ENCODE data around the gene NANOG. TPM values are rescaled to one million over a fixed set of nuclear protein-coding genes. Genes with fewer than 3 reads are reported as not detected.
"Not testable (repeated sequence)": the region's sequence is repeated elsewhere in the genome, so short reads cannot be mapped to it uniquely, and the experiment has no call there.

Gene NANOG
- total RNA-seq, 1 experiment from 2014 or later: not detected

DNA sequence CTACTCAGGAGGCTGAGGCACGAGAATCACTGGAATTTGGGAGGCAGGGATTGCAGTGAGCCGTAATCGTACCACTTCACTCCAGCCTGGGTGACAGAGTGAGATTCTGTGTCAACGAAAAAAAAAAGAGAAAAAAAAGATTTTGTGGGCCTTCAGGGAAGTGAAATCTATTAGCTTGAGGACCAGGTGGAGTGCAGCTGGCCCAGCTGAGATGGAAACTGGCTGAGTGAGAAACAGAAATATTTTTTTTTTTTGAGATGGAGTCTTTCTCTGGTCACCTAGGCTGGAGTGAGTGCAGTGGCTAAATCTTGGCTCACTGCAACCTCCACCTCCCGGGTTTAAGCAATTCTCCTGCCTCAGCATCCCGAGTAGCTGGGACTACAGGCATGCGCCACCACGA, 39.8 kb upstream of the NANOG start:
- Histone ChIP-seq H3K9me2 (replicated peaks; ENCODE audit: low read length) (no peaks in the 10 kb centered on the region), H4K20me1 (ENCODE audit: low read length) (no peaks in the 10 kb centered on the region), H3K9me3 (ENCODE audit: low read length) (no peaks in the 10 kb centered on the region), H3K27ac (ENCODE audit: low read length) (no peak overlapping the region), H3K27me3 (ENCODE audit: low read length) (peaks cover 14% of the 10 kb centered on the region), H3K79me2 (ENCODE audit: low read length) (no peaks in the 10 kb centered on the region), H3K4me2 (ENCODE audit: low read length) (no peak overlapping the region), H3K4me1 (ENCODE audit: insufficient read depth, low read length) (no peaks in the 10 kb centered on the region), H3F3A (ENCODE audit: low read length, unreplicated experiment) (no peaks in the 10 kb centered on the region), H3K9ac (ENCODE audit: low read length) (no peak overlapping the region), H2AFZ (ENCODE audit: low read length) (no peak overlapping the region), H3K36me3 (ENCODE audit: low read depth, low read length) (no peaks in the 10 kb centered on the region), H3K4me3 (ENCODE audit: low read length) (no peak overlapping the region)
- ATAC-seq (no peak), DNase-seq (no peak)
- POLR2A ChIA-PET (ENCODE audit: unreplicated experiment): no interaction called here
- BruUV-seq (replicated peaks): no TSS peak
- CTCF ChIA-PET: no interaction called here
- intact Hi-C loops (cut with micrococcal nuclease): no loop called here
- TF ChIP-seq EZH2 (IDR thresholded peaks at IDR 0.05; ENCODE audit: low read length, unreplicated experiment): no peak
- TF ChIP-seq EZH2phosphoT487 (IDR thresholded peaks at IDR 0.05; ENCODE audit: borderline replicate concordance, low read length): no peak
- TF ChIP-seq, protein P1, sequence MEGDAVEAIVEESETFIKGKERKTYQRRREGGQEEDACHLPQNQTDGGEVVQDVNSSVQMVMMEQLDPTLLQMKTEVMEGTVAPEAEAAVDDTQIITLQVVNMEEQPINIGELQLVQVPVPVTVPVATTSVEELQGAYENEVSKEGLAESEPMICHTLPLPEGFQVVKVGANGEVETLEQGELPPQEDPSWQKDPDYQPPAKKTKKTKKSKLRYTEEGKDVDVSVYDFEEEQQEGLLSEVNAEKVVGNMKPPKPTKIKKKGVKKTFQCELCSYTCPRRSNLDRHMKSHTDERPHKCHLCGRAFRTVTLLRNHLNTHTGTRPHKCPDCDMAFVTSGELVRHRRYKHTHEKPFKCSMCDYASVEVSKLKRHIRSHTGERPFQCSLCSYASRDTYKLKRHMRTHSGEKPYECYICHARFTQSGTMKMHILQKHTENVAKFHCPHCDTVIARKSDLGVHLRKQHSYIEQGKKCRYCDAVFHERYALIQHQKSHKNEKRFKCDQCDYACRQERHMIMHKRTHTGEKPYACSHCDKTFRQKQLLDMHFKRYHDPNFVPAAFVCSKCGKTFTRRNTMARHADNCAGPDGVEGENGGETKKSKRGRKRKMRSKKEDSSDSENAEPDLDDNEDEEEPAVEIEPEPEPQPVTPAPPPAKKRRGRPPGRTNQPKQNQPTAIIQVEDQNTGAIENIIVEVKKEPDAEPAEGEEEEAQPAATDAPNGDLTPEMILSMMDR (conservative IDR thresholded peaks at IDR 0.05; ENCODE audit: low read depth, low read length): no peak

DNA sequence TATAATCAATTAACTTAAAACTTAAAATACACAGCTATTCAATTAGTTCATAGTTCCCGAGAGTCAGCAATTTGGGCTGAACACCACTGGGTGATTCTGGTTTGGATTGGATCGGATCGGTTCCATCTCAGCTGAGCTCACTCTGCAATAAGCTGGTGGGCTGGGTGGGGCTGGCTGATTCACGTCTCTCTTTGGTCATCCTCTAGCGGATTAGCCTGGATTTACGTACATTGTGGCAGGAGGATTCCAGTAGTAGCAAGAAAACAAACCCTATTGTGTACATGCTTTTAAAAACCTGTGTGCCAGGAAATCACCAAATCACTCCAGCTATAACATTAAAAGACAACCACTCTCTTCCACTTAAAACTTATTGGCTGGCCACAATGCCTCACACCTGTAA, 38.9 kb upstream of the NANOG start:
- no peak for ATAC-seq
- intact Hi-C loops (cut with micrococcal nuclease): no loop called here
- BruUV-seq (replicated peaks): no TSS peak

DNA sequence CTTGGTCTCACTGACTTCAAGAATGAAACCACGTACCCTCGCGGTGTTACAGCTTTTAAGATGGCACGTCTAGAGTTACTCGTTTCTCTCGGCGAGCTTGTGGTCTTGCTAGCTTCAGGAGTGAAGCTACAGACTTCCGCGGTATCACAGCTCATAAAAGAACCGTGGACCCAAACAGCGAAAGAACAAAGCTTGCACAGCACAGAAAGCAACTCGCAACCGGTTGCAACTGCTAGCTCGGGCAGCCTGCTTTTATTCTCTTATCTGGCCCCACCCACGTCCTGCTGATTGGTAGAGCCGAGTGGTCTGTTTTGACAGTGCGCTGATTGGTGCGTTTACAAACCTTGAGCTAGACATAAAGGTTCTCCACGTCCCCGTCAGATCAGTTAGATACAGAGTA, 37.8 kb upstream of the NANOG start:
- peaks cover 14% of the 10 kb centered on the region for H3K27me3 ChIP-seq (ENCODE audit: low read length)
- CTCF ChIA-PET: no interaction called here
- no peak overlapping the region for H3K4me3 ChIP-seq (ENCODE audit: low read length)
- no peaks in the 10 kb centered on the region for H3K4me1 ChIP-seq (ENCODE audit: insufficient read depth, low read length)
- no peak for DNase-seq
- H3K4me2 ChIP-seq (ENCODE audit: low read length): no peak overlapping the region
- H3F3A ChIP-seq (ENCODE audit: low read length, unreplicated experiment): no peaks in the 10 kb centered on the region
- intact Hi-C loops (cut with micrococcal nuclease): no loop called here
- H3K79me2 ChIP-seq (ENCODE audit: low read length): no peaks in the 10 kb centered on the region
- H3K9ac ChIP-seq (ENCODE audit: low read length): no peak overlapping the region
- POLR2A ChIA-PET (ENCODE audit: unreplicated experiment): no interaction called here
- no TSS peak for BruUV-seq (replicated peaks)
- H3K9me3 ChIP-seq (ENCODE audit: low read length): no peaks in the 10 kb centered on the region
- H4K20me1 ChIP-seq (ENCODE audit: low read length): no peaks in the 10 kb centered on the region
- no peaks in the 10 kb centered on the region for H3K36me3 ChIP-seq (ENCODE audit: low read depth, low read length)
- H2AFZ ChIP-seq (ENCODE audit: low read length): no peak overlapping the region
- no peaks in the 10 kb centered on the region for H3K9me2 ChIP-seq (replicated peaks; ENCODE audit: low read length)
- H3K27ac ChIP-seq (ENCODE audit: low read length): no peak overlapping the region
- TF ChIP-seq EZH2 (IDR thresholded peaks at IDR 0.05; ENCODE audit: low read length, unreplicated experiment): no peak
- TF ChIP-seq, protein P1 (conservative IDR thresholded peaks at IDR 0.05; ENCODE audit: low read depth, low read length): no peak
- no peak for TF ChIP-seq EZH2phosphoT487 (IDR thresholded peaks at IDR 0.05; ENCODE audit: borderline replicate concordance, low read length)
- no peak for ATAC-seq

More for the DNA sequence above, 38.9 kb upstream of the NANOG start:
- ChIA-PET POLR2A (ENCODE audit: unreplicated experiment) (no interaction called here), CTCF (no interaction called here)
- H3K27ac ChIP-seq (ENCODE audit: low read length): no peak overlapping the region
- no peak overlapping the region for H3K4me3 ChIP-seq (ENCODE audit: low read length)
- no peaks in the 10 kb centered on the region for H3K9me3 ChIP-seq (ENCODE audit: low read length)
- H3F3A ChIP-seq (ENCODE audit: low read length, unreplicated experiment): no peaks in the 10 kb centered on the region
- H3K9ac ChIP-seq (ENCODE audit: low read length): no peak overlapping the region
- TF ChIP-seq EZH2 (IDR thresholded peaks at IDR 0.05; ENCODE audit: low read length, unreplicated experiment) (no peak), EZH2phosphoT487 (IDR thresholded peaks at IDR 0.05; ENCODE audit: borderline replicate concordance, low read length) (no peak)
- TF ChIP-seq, protein P1 (conservative IDR thresholded peaks at IDR 0.05; ENCODE audit: low read depth, low read length): no peak
- H3K9me2 ChIP-seq (replicated peaks; ENCODE audit: low read length): no peaks in the 10 kb centered on the region
- H2AFZ ChIP-seq (ENCODE audit: low read length): no peak overlapping the region
- no peaks in the 10 kb centered on the region for H3K79me2 ChIP-seq (ENCODE audit: low read length)
- H3K4me2 ChIP-seq (ENCODE audit: low read length): no peak overlapping the region
- peaks cover 14% of the 10 kb centered on the region for H3K27me3 ChIP-seq (ENCODE audit: low read length)
- no peak for DNase-seq
- H3K4me1 ChIP-seq (ENCODE audit: insufficient read depth, low read length): no peaks in the 10 kb centered on the region
- no peaks in the 10 kb centered on the region for H4K20me1 ChIP-seq (ENCODE audit: low read length)
- no peaks in the 10 kb centered on the region for H3K36me3 ChIP-seq (ENCODE audit: low read depth, low read length)

DNA sequence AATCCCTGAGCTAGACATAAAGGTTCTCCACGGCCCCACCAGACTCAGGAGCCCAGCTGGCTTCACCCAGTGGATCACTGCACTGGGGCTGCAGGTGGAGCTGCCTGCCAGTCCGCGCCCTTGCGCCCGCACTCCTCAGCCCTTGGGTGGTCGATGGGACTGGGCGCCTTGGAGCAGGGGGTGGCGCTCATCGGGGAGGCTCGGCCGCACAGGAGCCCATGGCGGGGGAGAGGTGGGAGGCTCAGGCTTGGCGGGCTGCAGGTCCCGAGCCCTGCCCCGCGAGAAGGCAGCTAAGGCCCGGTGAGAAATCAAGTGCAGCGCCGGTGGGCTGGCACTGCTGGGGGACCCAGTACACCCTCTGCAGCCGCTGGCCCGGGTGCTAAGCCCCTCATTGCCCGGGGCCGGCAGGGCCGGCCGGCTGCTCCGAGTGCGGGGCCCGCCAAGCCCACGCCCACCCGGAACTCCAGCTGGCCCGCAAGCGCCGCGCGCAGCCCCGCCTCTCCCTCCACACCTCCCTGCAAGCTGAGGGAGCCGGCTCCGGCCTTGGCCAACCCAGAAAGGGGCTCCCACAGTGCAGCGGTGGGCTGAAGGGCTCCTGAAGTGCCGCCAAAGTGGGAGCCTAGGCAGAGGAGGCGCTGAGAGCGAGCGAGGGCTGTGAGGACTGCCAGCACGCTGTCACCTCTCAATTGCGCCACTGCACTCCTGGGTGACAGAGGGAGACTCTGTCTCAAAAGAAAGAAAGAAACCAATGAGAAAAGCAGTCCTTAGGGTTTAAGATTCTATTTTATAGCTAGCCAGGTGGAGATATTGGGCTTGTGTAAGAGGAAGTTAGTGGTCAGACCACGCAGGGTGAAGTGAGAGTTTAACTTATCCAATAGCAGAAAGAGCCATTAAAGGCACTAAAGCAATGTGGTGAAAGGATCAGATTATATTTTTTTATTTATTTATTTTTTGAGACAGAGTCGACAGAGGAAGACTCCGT, 37.0 kb upstream of the NANOG start:
- H3K27ac ChIP-seq (ENCODE audit: low read length); H3F3A ChIP-seq (ENCODE audit: low read length, unreplicated experiment); H3K4me1 ChIP-seq (ENCODE audit: insufficient read depth, low read length); CTCF ChIA-PET; H3K4me2 ChIP-seq (ENCODE audit: low read length); BruUV-seq (replicated peaks); H4K20me1 ChIP-seq (ENCODE audit: low read length); H2AFZ ChIP-seq (ENCODE audit: low read length); H3K9me3 ChIP-seq (ENCODE audit: low read length); ATAC-seq; DNase-seq; POLR2A ChIA-PET (ENCODE audit: unreplicated experiment); H3K79me2 ChIP-seq (ENCODE audit: low read length); intact Hi-C loops (cut with micrococcal nuclease); H3K9me2 ChIP-seq (replicated peaks; ENCODE audit: low read length); H3K36me3 ChIP-seq (ENCODE audit: low read depth, low read length); H3K4me3 ChIP-seq (ENCODE audit: low read length); H3K9ac ChIP-seq (ENCODE audit: low read length): not testable (repeated sequence)
- H3K27me3 ChIP-seq (ENCODE audit: low read length): peaks cover 11% of the 10 kb centered on the region
